GM19025 (cell line): Measurements from ENCODE around the gene MTCP1.
A peak's percentile ranks its signal among the peaks of the same experiment; 100 is the strongest.

Experiments
- ATAC-seq: cut with Tn5 transposase; IDR thresholded peaks from one replicate; pipeline ENCODE4 v1.9.1; 2021; ENCODE audit warnings: mild to moderate bottlenecking, low read depth, moderate library complexity; ENCODE audit not compliant: unreplicated experiment

The MTCP1 gene

DNA sequence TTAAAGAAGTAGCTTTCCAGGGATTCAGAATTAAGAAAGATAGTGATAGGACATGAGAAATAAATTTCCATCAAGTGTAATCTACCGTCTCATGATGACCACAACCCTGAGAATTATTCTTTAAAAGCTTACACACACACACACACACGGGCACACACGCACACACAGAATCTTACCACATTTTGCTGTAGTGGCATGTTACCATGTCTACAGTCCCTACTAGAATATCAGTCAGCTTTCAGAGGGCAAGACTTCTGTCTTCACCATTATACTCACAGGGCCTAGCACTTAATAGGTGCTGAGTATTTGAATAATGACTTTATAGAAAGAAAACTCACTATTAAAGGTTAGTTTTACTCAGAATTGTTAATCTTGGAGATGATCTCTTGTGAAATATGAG is 15.4 kb downstream of the MTCP1 start:
- ATAC-seq: no peak

DNA sequence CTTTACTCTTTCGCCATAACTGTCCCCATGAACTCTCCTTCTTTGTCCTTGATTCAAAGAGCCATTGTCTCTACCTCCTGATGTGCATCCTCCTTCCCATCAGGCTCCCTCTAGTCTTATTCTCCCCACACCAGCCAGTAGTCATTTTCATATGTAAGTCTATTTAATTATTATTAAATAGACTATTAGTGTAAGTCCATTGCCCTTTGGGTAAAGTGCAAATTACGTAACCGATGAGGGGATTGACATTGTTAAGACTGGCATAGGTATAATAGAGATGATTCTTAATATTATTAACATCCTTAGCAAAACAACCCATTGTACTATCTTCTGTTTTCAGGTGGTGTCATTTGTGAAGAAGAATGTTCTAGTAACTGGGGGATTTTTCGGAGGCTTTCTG is 16.7 kb downstream of the MTCP1 start:
- no peak for ATAC-seq

GRCh38 chrX:155053656-155054055 is 17.3 kb downstream of the MTCP1 start:
- no peak for ATAC-seq

DNA sequence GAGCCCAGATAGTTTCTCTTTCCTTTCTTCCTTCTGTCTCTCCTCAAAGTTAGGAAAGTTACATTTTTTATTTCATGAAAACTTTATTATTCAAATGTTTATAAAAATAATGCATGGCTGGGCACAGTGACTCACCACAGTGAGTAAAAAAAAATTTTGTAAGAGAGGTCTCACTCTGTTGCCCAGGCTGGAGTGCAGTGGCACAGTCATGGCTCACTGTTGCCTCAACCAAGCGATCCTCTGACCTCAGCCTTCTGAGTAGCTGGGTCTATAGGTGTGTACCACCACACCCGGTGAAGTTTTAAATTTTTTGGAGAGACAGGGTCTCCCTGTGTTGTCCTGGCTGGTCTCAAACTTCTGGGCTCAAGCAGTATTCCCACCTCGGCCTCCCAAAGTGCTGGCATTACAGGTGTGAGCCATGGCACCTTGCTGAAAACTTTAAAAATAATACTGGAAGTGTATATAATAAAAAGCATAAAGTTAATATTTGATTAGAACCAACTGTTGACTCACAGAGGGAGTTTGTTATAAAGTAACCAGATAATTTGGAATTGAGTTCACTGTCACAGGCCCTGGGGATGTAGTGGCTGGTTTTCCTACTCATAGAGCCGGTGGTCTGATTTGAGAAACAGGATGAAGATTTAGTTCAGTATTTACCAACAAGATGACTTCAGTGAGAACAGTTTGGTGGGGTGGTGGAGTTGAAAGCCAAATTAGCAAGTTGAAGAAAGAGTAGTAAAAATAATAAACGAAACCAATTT is 18.0 kb downstream of the MTCP1 start:
- ATAC-seq: no peak

DNA sequence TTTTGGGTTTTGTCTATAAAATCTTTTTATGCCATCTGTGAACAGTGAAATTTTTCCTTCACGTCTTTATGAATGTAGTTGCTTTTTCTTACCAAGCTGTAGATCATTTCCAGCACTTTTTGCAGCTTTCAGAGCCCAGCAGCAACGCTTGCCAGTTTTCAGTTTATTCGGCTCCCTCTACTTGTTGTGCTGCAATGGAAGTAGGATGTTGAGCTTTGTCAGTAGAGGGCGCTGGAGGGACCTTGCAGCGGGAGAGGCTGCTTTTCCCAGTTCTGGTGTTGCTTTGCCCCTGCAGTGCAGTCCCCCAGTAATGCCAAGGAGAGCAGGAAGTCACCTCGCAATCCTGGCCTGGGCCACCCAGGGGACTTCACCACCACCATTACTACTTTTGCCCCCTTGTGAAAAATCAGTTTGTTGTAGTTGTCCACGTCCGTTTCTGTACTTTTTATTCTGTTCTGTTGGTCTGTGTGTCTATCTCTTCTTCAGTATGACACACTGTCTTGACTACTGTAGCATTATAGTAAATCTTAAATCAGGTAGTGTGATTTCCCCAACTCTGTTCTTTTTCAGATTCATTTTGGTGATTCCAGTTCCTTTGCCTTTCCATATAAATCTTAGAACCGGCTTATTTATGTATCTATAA is 21.8 kb downstream of the MTCP1 start:
- ATAC-seq: no peak

DNA sequence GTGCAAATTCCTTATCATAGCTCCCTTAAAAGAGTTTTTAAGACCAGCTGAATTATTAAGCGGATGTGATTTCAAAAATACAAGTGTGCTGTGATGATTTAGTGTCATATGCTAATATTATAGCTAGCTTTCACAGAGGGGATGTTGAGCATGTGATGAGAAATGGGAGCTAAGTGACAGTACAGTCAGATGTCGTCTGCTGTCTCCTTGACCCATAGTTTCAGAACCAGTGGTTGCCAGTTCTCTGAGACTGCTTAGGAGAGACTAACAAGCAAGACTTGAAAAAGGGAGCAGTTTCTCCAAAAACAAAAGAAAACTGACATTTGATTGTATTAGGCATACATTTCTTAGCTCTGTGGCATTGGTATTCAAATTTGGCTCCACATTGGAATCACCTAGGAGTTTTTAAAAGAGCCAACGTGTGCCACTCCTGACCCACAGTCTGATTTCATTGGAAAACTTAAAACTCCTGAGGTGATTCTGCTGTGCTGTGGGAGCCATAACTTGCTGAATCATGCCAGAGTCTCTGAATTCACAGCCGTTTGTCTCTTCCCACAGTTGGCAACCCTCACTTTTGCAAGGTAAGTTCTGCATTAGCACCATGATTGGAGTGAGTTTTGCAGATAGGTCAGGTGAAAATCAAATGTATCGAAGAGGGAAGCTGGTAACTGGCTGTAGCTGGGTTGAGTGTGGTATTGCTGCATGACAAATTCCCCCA is 24.0 kb downstream of the MTCP1 start:
- no peak for ATAC-seq

DNA sequence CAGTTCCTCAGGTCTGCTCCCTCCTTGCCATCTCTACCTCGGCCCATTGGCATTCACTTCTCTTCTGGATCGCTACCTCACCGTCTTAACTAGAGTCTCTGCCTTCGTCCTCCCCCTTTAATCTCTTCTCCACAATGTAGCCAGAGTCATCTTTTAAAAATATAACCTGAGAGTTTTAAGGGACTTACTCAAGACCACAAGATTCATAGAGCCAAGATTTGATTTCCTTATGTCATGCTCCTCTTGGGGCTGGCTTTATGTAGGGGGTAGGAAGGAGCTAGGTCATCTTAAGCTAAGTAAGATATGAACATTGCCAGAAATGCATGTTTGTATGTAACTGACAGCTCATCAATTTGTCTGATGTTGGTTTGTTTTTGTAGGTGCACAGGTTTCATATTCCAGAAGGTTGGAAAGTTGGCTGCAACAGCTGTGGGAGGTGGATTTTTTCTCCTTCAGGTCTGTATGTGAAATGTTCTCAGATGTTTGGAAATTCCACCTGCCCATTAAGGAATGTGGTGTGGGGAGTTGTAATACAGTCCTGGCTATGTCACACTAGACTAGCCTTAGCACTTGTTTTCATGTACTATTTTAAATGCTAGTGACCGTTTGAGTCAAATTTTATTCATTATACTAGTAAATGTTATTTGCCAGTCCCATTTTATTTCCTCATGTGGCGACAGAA is 24.7 kb downstream of the MTCP1 start:
- ATAC-seq: no peak

- ATAC-seq: no peak
Measured at GRCh38 chrX:155035688-155036087, 35.2 kb downstream of the MTCP1 start.

- ATAC-seq: no peak
Measured at GRCh38 chrX:155031657-155032056, 39.3 kb downstream of the MTCP1 start.

GRCh38 chrX:155028877-155029291 is 42.1 kb downstream of the MTCP1 start:
- ATAC-seq: no peak

- no peak for ATAC-seq
Measured at GRCh38 chrX:155028129-155028528, 42.8 kb downstream of the MTCP1 start.

GRCh38 chrX:155027509-155028066 is 43.3 kb downstream of the MTCP1 start:
- ATAC-seq: no peak

GRCh38 chrX:155026727-155027508 is 44.0 kb downstream of the MTCP1 start, which contains the start of gene FUNDC2:
FUNDC2 (plus strand) TSS chrX:155026844; CDS start chrX:155026939, 95 bp downstream.
- peak; percentile 93 for ATAC-seq

DNA sequence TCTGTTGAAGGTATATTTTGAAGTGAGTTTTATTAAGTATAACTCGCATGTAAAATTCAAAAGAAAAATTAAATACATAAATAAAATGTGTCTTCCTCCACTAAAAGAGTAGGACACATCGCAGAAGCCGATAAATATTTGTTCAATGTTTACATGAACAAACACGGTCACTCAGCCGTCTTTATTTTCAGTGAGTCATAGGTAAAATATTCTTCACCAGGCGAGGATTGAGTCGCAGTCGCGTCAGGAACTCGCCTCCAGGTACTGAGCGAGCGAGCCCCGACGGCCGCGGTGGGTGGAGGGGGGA is 44.6 kb downstream of the MTCP1 start:
- ATAC-seq: no peak

- ATAC-seq: no peak
Measured at GRCh38 chrX:155023907-155024833, 46.8 kb downstream of the MTCP1 start.

GRCh38 chrX:155022585-155022984 is 48.4 kb downstream of the MTCP1 start, which contains the start of gene F8:
F8 (minus strand) TSS chrX:155022723; CDS start chrX:155022552, 171 bp downstream.
- no peak for ATAC-seq

DNA sequence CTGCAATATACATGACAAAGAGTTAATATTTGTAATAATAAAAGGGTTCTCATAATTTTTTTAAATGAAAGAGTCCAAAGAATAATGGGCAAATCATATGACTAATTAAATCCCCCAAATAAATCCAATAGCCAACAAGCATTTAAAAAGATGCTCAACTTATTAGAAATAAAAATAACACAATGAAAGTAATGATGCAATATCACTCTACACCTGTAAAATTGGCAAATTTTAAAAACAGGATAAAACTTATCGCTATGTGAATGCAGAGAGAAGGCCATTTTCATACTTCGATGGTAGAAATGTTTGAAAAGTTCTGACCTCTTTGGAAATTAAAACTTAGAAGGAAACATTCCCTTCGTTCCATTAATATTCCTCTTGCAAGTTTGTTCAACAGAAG is 50.3 kb downstream of the MTCP1 start:
- no peak for ATAC-seq
